ENCODE data around the gene TRIM2. TPM values are rescaled to one million over a fixed set of nuclear protein-coding genes. Genes with fewer than 3 reads are reported as not detected.
A peak's percentile ranks its signal among the peaks of the same experiment; 100 is the strongest.

Gene TRIM2
- total RNA-seq, 1 experiment from 2014 or later = 41.4 TPM

- ATAC-seq = peak; percentile 29; the same call in 1 of the 2 replicates
- Histone ChIP-seq H3K27me3 (ENCODE audit: insufficient read depth, low read length) (no peaks in the 10 kb centered on the region), H4K20me1 (ENCODE audit: insufficient read depth) (no peaks in the 10 kb centered on the region), H3K4me1 (ENCODE audit: control insufficient read depth in 1 of 2, insufficient read depth in 2 of 2, low read length in 2 of 2) (peaks cover 22 to 37% of the 10 kb centered on the region in 2 experiments), H3K9me3 (ENCODE audit: control insufficient read depth in 1 of 2, insufficient read depth in 1 of 2, low read depth in 1 of 2, low read length in 2 of 2) (no peaks in the 10 kb centered on the region), H3K9ac (ENCODE audit: low read length) (no peak overlapping the region), H3K79me2 (ENCODE audit: insufficient read depth, low read length) (no peaks in the 10 kb centered on the region), H3K4me2 (ENCODE audit: low read length) (no peak overlapping the region), H2AFZ (ENCODE audit: low read depth, low read length, poor library complexity, severe bottlenecking) (no peak overlapping the region), H3K9me2 (ENCODE audit: insufficient read depth) (no peaks in the 10 kb centered on the region), H3K36me3 (ENCODE audit: control insufficient read depth in 1 of 2, insufficient read depth in 2 of 2, low read length in 2 of 2) (no peaks in the 10 kb centered on the region), H3K4me3 (replicated peaks in 1 of 2; ENCODE audit: low read depth in 1 of 2, low read length in 2 of 2) (no peak overlapping the region), H3K27ac (ENCODE audit: low read depth, low read length) (no peak overlapping the region)
- TF ChIP-seq FOSL1 (IDR thresholded peaks at IDR 0.05; ENCODE audit: low read depth) (no peak), JUND (IDR thresholded peaks at IDR 0.05) (no peak), CBX3 (IDR thresholded peaks at IDR 0.05; ENCODE audit: low read depth) (no peak), TCF7L2 (IDR thresholded peaks at IDR 0.05; ENCODE audit: borderline replicate concordance, extremely low read depth, insufficient read depth, insufficient read length) (peak; percentile 48), SIN3A (IDR thresholded peaks at IDR 0.05; ENCODE audit: low read depth) (no peak)
- RAD21 ChIA-PET (ENCODE audit: low non-redundant PET in 1 of 2, low total read pairs in 2 of 2, uncharacterized antibody in 2 of 2, unreplicated experiment in 2 of 2) = interaction anchor here in 1 of 2 experiments (0.7 kb wide), 1 partner anchor 519 kb away, joined by 3 read pairs; no protein-coding TSS in a partner anchor
- no peak for DNase-seq (ENCODE audit: low read depth, low spot score)
- no TSS peak for BruUV-seq (replicated peaks)
- CTCF ChIA-PET = no interaction called here
- POLR2A ChIA-PET = no interaction called here
- intact Hi-C loops (cut with micrococcal nuclease) = no loop called here
Measured at GRCh38 chr4:153241970-153242838, 38.0 kb downstream of the TRIM2 start.

DNA sequence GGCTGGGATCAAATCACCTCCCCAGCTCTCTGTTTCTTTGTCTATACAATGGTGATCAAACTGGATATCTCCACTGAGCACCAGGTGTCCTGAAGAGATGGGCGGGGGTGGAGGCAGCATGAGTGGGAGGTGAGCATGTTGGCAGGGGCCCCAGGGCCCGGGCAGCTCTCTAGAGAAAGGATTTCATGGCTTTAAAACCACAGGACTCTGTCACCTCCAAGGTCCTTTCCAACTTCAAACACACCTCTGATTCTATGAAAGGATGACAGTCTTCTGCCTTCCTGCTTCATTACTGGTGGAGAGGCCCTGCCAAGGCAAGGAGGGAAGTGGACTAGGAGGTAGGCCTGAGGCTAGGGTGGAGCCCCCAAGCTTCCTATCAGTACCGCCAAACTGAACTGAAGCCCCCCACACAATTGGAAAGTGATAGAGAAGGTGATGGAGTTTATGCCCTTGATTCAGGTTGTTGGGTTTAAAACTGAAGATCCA, 38.6 kb downstream of the TRIM2 start:
- H3K4me2 ChIP-seq (ENCODE audit: low read length) = no peak overlapping the region; the same call in 1 of the 2 replicates
- no peak for TF ChIP-seq SRF (IDR thresholded peaks at IDR 0.05; ENCODE audit: low read depth)
- no peak for TF ChIP-seq ELF1 (IDR thresholded peaks at IDR 0.05; ENCODE audit: borderline replicate concordance, low read depth)
- peak; percentile 85 for TF ChIP-seq TCF7L2 (IDR thresholded peaks at IDR 0.05; ENCODE audit: borderline replicate concordance, extremely low read depth, insufficient read depth, insufficient read length)
- TF ChIP-seq POLR2A (IDR thresholded peaks at IDR 0.05; ENCODE audit: borderline replicate concordance, extremely low read depth, insufficient read depth, insufficient read length) = no peak
- TF ChIP-seq JUND (IDR thresholded peaks at IDR 0.05) = no peak
- no peak for TF ChIP-seq YY1 (IDR thresholded peaks at IDR 0.05; ENCODE audit: extremely low read depth, insufficient replicate concordance, low read depth, low read length)
- POLR2A ChIA-PET = no interaction called here
- H3K27ac ChIP-seq (ENCODE audit: low read depth, low read length) = no peak overlapping the region
- peak; percentile 59 for ATAC-seq
- H3K4me1 ChIP-seq (ENCODE audit: control insufficient read depth in 1 of 2, insufficient read depth in 2 of 2, low read length in 2 of 2) = peaks cover 22 to 37% of the 10 kb centered on the region in 2 experiments
- no peak overlapping the region for H2AFZ ChIP-seq (ENCODE audit: low read depth, low read length, poor library complexity, severe bottlenecking)
- no peak overlapping the region for H3K9ac ChIP-seq (ENCODE audit: low read length)
- H3K79me2 ChIP-seq (ENCODE audit: insufficient read depth, low read length) = no peaks in the 10 kb centered on the region
- no peaks in the 10 kb centered on the region for H3K9me2 ChIP-seq (ENCODE audit: insufficient read depth)
- no TSS peak for BruUV-seq (replicated peaks)
- no peak overlapping the region for H3K4me3 ChIP-seq (replicated peaks in 1 of 2; ENCODE audit: low read depth in 1 of 2, low read length in 2 of 2)
- H4K20me1 ChIP-seq (ENCODE audit: insufficient read depth) = no peaks in the 10 kb centered on the region
- H3K36me3 ChIP-seq (ENCODE audit: control insufficient read depth in 1 of 2, insufficient read depth in 2 of 2, low read length in 2 of 2) = no peaks in the 10 kb centered on the region
- no peaks in the 10 kb centered on the region for H3K9me3 ChIP-seq (ENCODE audit: control insufficient read depth in 1 of 2, insufficient read depth in 1 of 2, low read depth in 1 of 2, low read length in 2 of 2)
- DNase-seq (ENCODE audit: low read depth, low spot score) = no peak
- RAD21 ChIA-PET (ENCODE audit: low non-redundant PET in 1 of 2, low total read pairs in 2 of 2, uncharacterized antibody in 2 of 2, unreplicated experiment in 2 of 2) = interaction anchor here in 1 of 2 experiments (0.7 kb wide), 1 partner anchor 519 kb away, joined by 3 read pairs; no protein-coding TSS in a partner anchor
- H3K27me3 ChIP-seq (ENCODE audit: insufficient read depth, low read length) = no peaks in the 10 kb centered on the region
- intact Hi-C loops (cut with micrococcal nuclease) = no loop called here
- CTCF ChIA-PET = interaction anchor here (0.8 kb wide), 1 partner anchor 1515 kb away, joined by 4 read pairs; no protein-coding TSS in a partner anchor

Data from HCT116 (cell line).